Right cardiac atrium (tissue), 5 donors: ENCODE results near the gene DUSP18. TPM values are rescaled to one million over a fixed set of nuclear protein-coding genes. Genes with fewer than 3 reads are reported as not detected.

Experiments used
- ATAC-seq, 2 donors: fragments of 200-7000 bp; cut with Tn5 transposase; one replicate each; pipeline versions ENCODE4 v1.8.0 to v1.9.1; 2020; ENCODE audit warnings: moderate library complexity in 2 of 2, mild to moderate bottlenecking in 1 of 2
- DNase-seq, 3 donors: peaks; one replicate each; pipeline ENCODE4 v3.0.0-alpha.2; 2020
- H3K27ac ChIP-seq: one replicate; pipeline ENCODE4 v1.5.1; 2013; ENCODE audit warnings: mild to moderate bottlenecking, low read length, control low read depth, moderate library complexity
- H3K27me3 ChIP-seq: one replicate; pipeline ENCODE4 v1.6.1; 2013; ENCODE audit not compliant: control insufficient read depth, insufficient read depth
- H3K4me1 ChIP-seq: one replicate; pipeline ENCODE4 v1.6.1; 2013; ENCODE audit warnings: low read length; ENCODE audit not compliant: control insufficient read depth, insufficient read depth
- H3K4me3 ChIP-seq: one replicate; pipeline ENCODE4 v1.5.1; 2013; ENCODE audit warnings: low read length, control low read depth
- H3K9me3 ChIP-seq: one replicate; pipeline ENCODE4 v1.6.1; 2013; ENCODE audit warnings: low read length; ENCODE audit not compliant: control insufficient read depth
- WGBS: extraction: QIAGEN DNeasy Blood & Tissue Kit; methylation state at CpG from one replicate; pipeline ENCODE4 v1.1.7; 2013; 5-methylcytosine and 5-hydroxymethylcytosine counted together
- intact Hi-C, 4 donors: fragments of 100-400 bp; cut with DNase I; formaldehyde crosslinking; loops; one replicate each; pipeline versions ENCODE4 v1.11.0 to v1.14.0; 2022 to 2023
- polyA plus RNA-seq: library from polyadenylated mRNA; stranded (reverse); fragments of 200-250 nt; gene quantifications from one replicate; pipeline ENCODE4 v1.2.3, GENCODE V29; 2013
- total RNA-seq, 4 donors: library from RNA; stranded (reverse); fragmentation: NEBNext Ultra II Directional; extraction: Animal tissue kit (Norgen Biotek cat#: 25700); gene quantifications; one replicate each; pipeline ENCODE4 v1.2.1, GENCODE V29; 2021
- donor health status: healthy with polysubstance abuse.
- donor health status: DM: no; HTN: yes; CAD: no.
- donor health status: DM: no; HTN: no; CAD: no.
- donor health status: DM: no; HTN: yes; CAD: no; lungs with severe emphysema.
- donor health status: DM: yes; HTN: yes; CAD: no.

DUSP18 gene
- total and polyA plus RNA-seq, 5 donors, result 2.1 to 4.4 (median 3.4) TPM

GRCh38 chr22:30615543-30615954 is 52.1 kb downstream of the DUSP18 start:
- WGBS, result 79% methylated on average over 7 of the region's 7 CpGs
- DNase-seq (no peak), ATAC-seq (no peak)
- intact Hi-C loops, result no loop called here
- Histone ChIP-seq H3K27me3 (no peaks in the 10 kb centered on the region), H3K27ac (no peak overlapping the region), H3K9me3 (no peaks in the 10 kb centered on the region), H3K4me1 (no peaks in the 10 kb centered on the region), H3K4me3 (no peak overlapping the region)

DNA sequence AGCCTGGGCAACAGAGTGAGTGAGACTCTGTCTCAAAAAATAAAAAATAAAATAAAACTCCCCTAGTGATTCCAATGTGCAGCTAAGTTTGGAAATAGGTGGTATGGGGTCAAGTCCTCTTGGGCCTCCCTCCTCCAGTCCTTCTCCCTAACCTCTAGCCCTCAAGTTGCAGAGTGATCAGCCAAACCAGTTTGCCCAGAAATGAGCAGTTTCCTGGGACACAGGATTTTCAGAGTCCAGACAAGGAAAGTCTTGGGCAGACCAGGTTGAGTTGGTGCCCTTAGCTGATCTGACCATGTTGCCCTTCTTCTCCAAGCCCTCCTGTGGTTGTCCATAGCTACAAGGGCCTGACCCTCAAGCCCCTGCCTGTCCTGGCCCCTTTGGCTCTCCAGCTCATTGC is 52.8 kb downstream of the DUSP18 start:
- Histone ChIP-seq H3K27ac (no peak overlapping the region), H3K27me3 (no peaks in the 10 kb centered on the region), H3K4me1 (no peaks in the 10 kb centered on the region), H3K9me3 (no peaks in the 10 kb centered on the region), H3K4me3 (no peak overlapping the region)
- intact Hi-C loops, result no loop called here
- DNase-seq (no peak), ATAC-seq (no peak)

- 98% methylated on average over 7 of the region's 7 CpGs for WGBS
- ATAC-seq (no peak), DNase-seq (no peak)
- intact Hi-C loops, result no loop called here
- H3K9me3 ChIP-seq, result no peaks in the 10 kb centered on the region
- no peak overlapping the region for H3K27ac ChIP-seq
- H3K4me1 ChIP-seq, result no peaks in the 10 kb centered on the region
- H3K27me3 ChIP-seq, result no peaks in the 10 kb centered on the region
- H3K4me3 ChIP-seq, result no peak overlapping the region
Observed at GRCh38 chr22:30614268-30614667, 53.4 kb downstream of the DUSP18 start.

DNA sequence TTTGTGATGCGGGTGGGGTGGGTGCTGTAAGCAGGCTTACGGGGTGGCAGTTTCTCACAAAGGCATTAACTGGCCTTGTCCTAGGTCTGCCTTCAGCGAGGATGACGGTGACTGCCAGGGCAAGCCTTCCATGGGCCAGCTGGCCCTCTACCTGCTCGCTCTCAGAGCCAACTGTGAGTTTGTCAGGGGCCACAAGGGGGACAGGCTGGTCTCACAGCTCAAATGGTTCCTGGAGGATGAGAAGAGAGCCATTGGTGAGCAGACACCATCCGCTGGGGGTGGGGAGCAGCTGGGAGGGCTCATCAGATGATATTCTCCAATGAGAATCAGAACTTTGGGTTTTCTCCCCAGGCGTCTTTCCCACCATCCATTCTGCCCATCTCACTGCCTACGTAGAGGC is 54.9 kb downstream of the DUSP18 start:
- intact Hi-C loops, result no loop called here
- no peak for DNase-seq
- ATAC-seq, result no peak
- Histone ChIP-seq H3K9me3 (no peaks in the 10 kb centered on the region), H3K27ac (no peak overlapping the region), H3K27me3 (no peaks in the 10 kb centered on the region), H3K4me1 (no peaks in the 10 kb centered on the region), H3K4me3 (no peak overlapping the region)
- WGBS, result 94% methylated on average over 8 of the region's 8 CpGs

Other genes with a start within 250 kb of the DUSP18 start
- 10 to 100 TPM; 15.5 to 29.3 (median 18.6) TPM for gene MTFP1, start 242.1 kb downstream of the DUSP18 start, total RNA-seq
- gene MTFP1, start 242.1 kb downstream of the DUSP18 start, polyA plus RNA-seq, result 38.9 TPM
- gene SEC14L3, start 195.9 kb downstream of the DUSP18 start, total RNA-seq, result not detected
- gene SEC14L3, start 195.9 kb downstream of the DUSP18 start, polyA plus RNA-seq, result not detected
- not detected for gene SEC14L4, start 162.2 kb downstream of the DUSP18 start, total RNA-seq
- gene SEC14L4, start 162.2 kb downstream of the DUSP18 start, polyA plus RNA-seq, result not detected
- gene SEC14L6, start 121.1 kb downstream of the DUSP18 start, total RNA-seq, result under 1 TPM; 0.17 to 0.40 (median 0.23) TPM
- gene SEC14L6, start 121.1 kb downstream of the DUSP18 start, polyA plus RNA-seq, result 0.20 TPM
- under 1 TPM in 3 of 4 donors, not detected in 1; 0.17 to 0.93 (median 0.47) TPM for gene GAL3ST1, start 93.2 kb downstream of the DUSP18 start, total RNA-seq
- 0.75 TPM for gene GAL3ST1, start 93.2 kb downstream of the DUSP18 start, polyA plus RNA-seq
- 10 to 100 TPM; 23.7 to 31.9 (median 23.8) TPM for gene PES1, start 76.0 kb downstream of the DUSP18 start, total RNA-seq
- gene PES1, start 76.0 kb downstream of the DUSP18 start, polyA plus RNA-seq, result 20.1 TPM
- 10 to 100 TPM; 10.9 to 33.4 (median 25.5) TPM for gene TCN2, start 60.7 kb downstream of the DUSP18 start, total RNA-seq
- 14.3 TPM for gene TCN2, start 60.7 kb downstream of the DUSP18 start, polyA plus RNA-seq
- 1 to 10 TPM; 2.5 to 4.0 (median 2.9) TPM for gene SLC35E4, start 32.1 kb downstream of the DUSP18 start, total RNA-seq
- 2.9 TPM for gene SLC35E4, start 32.1 kb downstream of the DUSP18 start, polyA plus RNA-seq
- gene OSBP2, start 27.0 kb upstream of the DUSP18 start, total RNA-seq, result 10 to 100 TPM in 2 of 4 donors, 1 to 10 TPM in 2; 4.1 to 12.3 (median 8.6) TPM
- 7.8 TPM for gene OSBP2, start 27.0 kb upstream of the DUSP18 start, polyA plus RNA-seq